B cell (primary cell): ENCODE measurements around the gene IFNE. TPM values are rescaled to one million over a fixed set of nuclear protein-coding genes. Genes with fewer than 3 reads are reported as not detected.

Experiments used
- ATAC-seq: fragments of 200-7000 bp; cut with Tn5 transposase; one replicate; pipeline ENCODE4 v1.10.0; 2021; ENCODE audit warnings: low read depth, mild to moderate bottlenecking, moderate number of reproducible peaks, moderate library complexity
- CTCF ChIA-PET: fragments of 350-600 bp; sonication (Branson Sonifier 250); formaldehyde crosslinking; loops from one replicate; lab custom pipeline; 2021; ENCODE audit warnings: antibody characterized with exemption, inconsistent platforms; lab: Charles Lee
- POLR2A ChIA-PET: fragments of 350-600 bp; sonication (Branson Sonifier 250); formaldehyde crosslinking; loops from one replicate; lab custom pipeline; 2021; ENCODE audit warnings: antibody characterized with exemption; lab: Charles Lee
- DNase-seq: peaks from one replicate; pipeline ENCODE4 v3.0.0; 2013
- H2AFZ ChIP-seq: 2 replicates; pipeline ENCODE4 v1.6.1; 2012; ENCODE audit warnings: mild to moderate bottlenecking, low read depth, low read length; ENCODE audit not compliant: insufficient read depth, poor library complexity, severe bottlenecking
- H3K27ac ChIP-seq, 2 donors: 1 replicate in 1 of 2; 2 replicates in 1 of 2; pipeline ENCODE4 v1.5.1; 2012 to 2013; ENCODE audit warnings: low read length in 2 of 2, mild to moderate bottlenecking in 2 of 2, moderate library complexity in 1 of 2
- H3K27me3 ChIP-seq, 4 experiments: fragments of 200-600 bp in 1 of 4; sonication (generic) in 1 of 4; replicated peaks in 1 of 4; 1 replicate in 2 of 4; 2 replicates in 2 of 4; pipeline versions ENCODE4 v1.6.1 to v1.7.0; 2013 to 2016; ENCODE audit warnings: low read length in 3 of 4, mild to moderate bottlenecking in 2 of 4, mixed read lengths in 1 of 4, moderate library complexity in 1 of 4; ENCODE audit not compliant: insufficient read depth in 4 of 4, control insufficient read depth in 3 of 4; ENCODE audit errors: control extremely low read depth in 1 of 4
- H3K36me3 ChIP-seq, 2 experiments: replicated peaks in 1 of 2; 1 replicate in 1 of 2; 2 replicates in 1 of 2; pipeline versions ENCODE4 v1.6.1 to v1.7.1; 2013; ENCODE audit warnings: low read length in 1 of 2; ENCODE audit not compliant: insufficient read depth in 2 of 2, control insufficient read depth in 1 of 2; ENCODE audit errors: control extremely low read depth in 1 of 2, extremely low read depth in 1 of 2
- H3K4me1 ChIP-seq, 2 donors: fragments of 200-600 bp in 1 of 2; sonication (generic) in 1 of 2; 1 replicate in 1 of 2; 2 replicates in 1 of 2; pipeline versions ENCODE4 v1.5.1 to v1.6.1; 2013 to 2017; ENCODE audit warnings: low read length in 2 of 2; ENCODE audit not compliant: control insufficient read depth in 2 of 2, insufficient read depth in 2 of 2
- H3K4me2 ChIP-seq: replicated peaks from 2 replicates; pipeline ENCODE3; 2012; ENCODE audit warnings: mild to moderate bottlenecking, low read depth, low read length; ENCODE audit not compliant: poor library complexity, severe bottlenecking
- H3K4me3 ChIP-seq, 5 experiments: fragments of 200-600 bp in 1 of 5; sonication (generic) in 1 of 5; 1 replicate in 3 of 5; 2 replicates in 2 of 5; pipeline versions ENCODE4 v1.5.1 to v1.7.0; 2011 to 2016; ENCODE audit warnings: low read length in 4 of 5, mild to moderate bottlenecking in 4 of 5, low read depth in 2 of 5, control low read depth in 1 of 5, moderate library complexity in 1 of 5; ENCODE audit not compliant: insufficient read depth in 1 of 5; ENCODE audit errors: control extremely low read depth in 1 of 5, extremely low read depth in 1 of 5
- H3K79me2 ChIP-seq: fragments of 200-600 bp; sonication (generic); one replicate; pipeline ENCODE4 v1.6.0; 2016; ENCODE audit warnings: low read length; ENCODE audit not compliant: control insufficient read depth, insufficient read depth
- H3K9ac ChIP-seq: fragments of 200-600 bp; sonication (generic); 2 replicates; pipeline ENCODE4 v1.6.1; 2017; ENCODE audit warnings: mild to moderate bottlenecking, low read length, moderate library complexity
- H3K9me3 ChIP-seq, 3 donors: one replicate each; pipeline versions ENCODE4 v1.6.1 to v1.7.1; 2013; ENCODE audit warnings: low read length in 2 of 3; ENCODE audit not compliant: control insufficient read depth in 2 of 3, insufficient read depth in 1 of 3; ENCODE audit errors: control extremely low read depth in 1 of 3
- H4K20me1 ChIP-seq: 2 replicates; pipeline ENCODE4 v1.6.0; 2012; ENCODE audit warnings: mild to moderate bottlenecking, low read length; ENCODE audit not compliant: insufficient read depth, control insufficient read depth, poor library complexity, severe bottlenecking
- H3K27ac Mint-ChIP-seq: one replicate; pipeline ENCODE4 v1.8.0; 2021; ENCODE audit warnings: mixed read lengths
- H3K27me3 Mint-ChIP-seq: one replicate; pipeline ENCODE4 v1.8.0; 2021; ENCODE audit warnings: mixed read lengths
- H3K4me1 Mint-ChIP-seq: one replicate; pipeline ENCODE4 v1.8.0; 2021; ENCODE audit warnings: mixed read lengths
- H3K4me3 Mint-ChIP-seq: one replicate; pipeline ENCODE4 v1.8.0; 2021; ENCODE audit warnings: mixed read lengths
- H3K9me3 Mint-ChIP-seq: one replicate; pipeline ENCODE4 v1.8.0; 2022; ENCODE audit warnings: mixed read lengths; ENCODE audit not compliant: insufficient read depth
- EZH2 ChIP-seq: IDR thresholded peaks from 2 replicates; pipeline ENCODE4 v1.6.1; 2012; ENCODE audit warnings: borderline replicate concordance, low read depth, mild to moderate bottlenecking, moderate library complexity, low read length; ENCODE audit not compliant: insufficient read depth, poor library complexity, severe bottlenecking
- WGBS: methylation state at CpG from one replicate; pipeline ENCODE4 v1.1.5; 2013; ENCODE audit warnings: missing lambda C conversion rate; ENCODE audit not compliant: insufficient coverage; 5-methylcytosine and 5-hydroxymethylcytosine counted together
- intact Hi-C: fragments of 100-400 bp; cut with micrococcal nuclease; formaldehyde crosslinking; loops from one replicate; pipeline ENCODE4 v1.10.0; 2022
- polyA plus RNA-seq: library from polyadenylated mRNA; depleted of rRNA; stranded (reverse); fragments of >200 nt; gene quantifications from 2 replicates; pipeline ENCODE4 v1.2.3, GENCODE V29; 2012
- total RNA-seq, 2 donors: library from RNA; stranded (reverse); fragments of 120-200 nt in 1 of 2; gene quantifications; 1 replicate in 1 of 2; 2 replicates in 1 of 2; pipeline versions ENCODE4 v1.2.3 to v1.2.4, GENCODE V29; 2013 to 2022
- TF ChIP-seq, protein P1 (sequence below): fragments of 200-600 bp; IDR thresholded peaks from one replicate; pipeline ENCODE4 v1.8.0; 2022; ENCODE audit warnings: antibody characterized with exemption, mild to moderate bottlenecking

IFNE gene
- total and polyA plus RNA-seq, 2 donors (not counting 1 experiment from before 2014, with no cell fraction given): not detected

DNA sequence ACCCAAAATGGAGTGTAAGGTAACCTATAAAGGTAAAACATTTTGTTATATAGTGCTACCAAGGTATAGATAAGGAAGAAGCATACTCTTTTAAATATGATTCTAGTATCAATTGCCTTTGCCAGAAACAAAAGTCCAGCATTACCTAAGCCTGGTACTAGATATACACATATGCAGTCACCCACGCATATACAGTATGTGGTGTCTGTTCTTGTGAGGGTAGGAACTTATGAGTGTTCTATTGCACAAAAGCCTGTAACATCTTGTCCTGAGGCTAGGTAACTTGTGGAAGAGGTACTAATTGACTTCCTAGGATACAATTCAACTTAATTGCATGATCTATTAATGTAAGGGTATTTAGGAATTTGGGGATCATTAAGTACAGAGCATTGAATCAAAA is 31.3 kb upstream of the IFNE start:
- Histone ChIP-seq H3K4me2 (no peak overlapping the region), H3K27me3 (no peaks in the 10 kb centered on the region), H3K27ac (no peak overlapping the region), H3K9me3 (no peaks in the 10 kb centered on the region), H4K20me1 (no peaks in the 10 kb centered on the region), H3K79me2 (no peaks in the 10 kb centered on the region), H3K36me3 (no peaks in the 10 kb centered on the region), H3K4me1 (no peaks in the 10 kb centered on the region), H2AFZ (no peak overlapping the region), H3K9ac (no peak overlapping the region), H3K4me3 (no peak overlapping the region)
- H3K27ac Mint-ChIP-seq: no peak overlapping the region
- no peak overlapping the region for H3K4me3 Mint-ChIP-seq
- H3K9me3 Mint-ChIP-seq: no peaks in the 10 kb centered on the region
- no peaks in the 10 kb centered on the region for H3K4me1 Mint-ChIP-seq
- ChIA-PET POLR2A (no interaction called here), CTCF (no interaction called here)
- DNase-seq (no peak), ATAC-seq (no peak)
- intact Hi-C loops: no loop called here
- TF ChIP-seq, protein P1, sequence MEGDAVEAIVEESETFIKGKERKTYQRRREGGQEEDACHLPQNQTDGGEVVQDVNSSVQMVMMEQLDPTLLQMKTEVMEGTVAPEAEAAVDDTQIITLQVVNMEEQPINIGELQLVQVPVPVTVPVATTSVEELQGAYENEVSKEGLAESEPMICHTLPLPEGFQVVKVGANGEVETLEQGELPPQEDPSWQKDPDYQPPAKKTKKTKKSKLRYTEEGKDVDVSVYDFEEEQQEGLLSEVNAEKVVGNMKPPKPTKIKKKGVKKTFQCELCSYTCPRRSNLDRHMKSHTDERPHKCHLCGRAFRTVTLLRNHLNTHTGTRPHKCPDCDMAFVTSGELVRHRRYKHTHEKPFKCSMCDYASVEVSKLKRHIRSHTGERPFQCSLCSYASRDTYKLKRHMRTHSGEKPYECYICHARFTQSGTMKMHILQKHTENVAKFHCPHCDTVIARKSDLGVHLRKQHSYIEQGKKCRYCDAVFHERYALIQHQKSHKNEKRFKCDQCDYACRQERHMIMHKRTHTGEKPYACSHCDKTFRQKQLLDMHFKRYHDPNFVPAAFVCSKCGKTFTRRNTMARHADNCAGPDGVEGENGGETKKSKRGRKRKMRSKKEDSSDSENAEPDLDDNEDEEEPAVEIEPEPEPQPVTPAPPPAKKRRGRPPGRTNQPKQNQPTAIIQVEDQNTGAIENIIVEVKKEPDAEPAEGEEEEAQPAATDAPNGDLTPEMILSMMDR: no peak
- no peak for TF ChIP-seq EZH2
- no peaks in the 10 kb centered on the region for H3K27me3 Mint-ChIP-seq
- no CpG with 5 or more reads among the region's 1 CpG for WGBS

- Histone ChIP-seq H3K4me1 (no peaks in the 10 kb centered on the region), H3K4me2 (no peak overlapping the region), H3K36me3 (no peaks in the 10 kb centered on the region), H3K9me3 (no peaks in the 10 kb centered on the region), H3K4me3 (no peak overlapping the region), H3K79me2 (no peaks in the 10 kb centered on the region), H3K27ac (no peak overlapping the region), H3K27me3 (peaks cover 0 to 3% (median 0%) of the 10 kb centered on the region in 4 experiments), H4K20me1 (no peaks in the 10 kb centered on the region), H3K9ac (no peak overlapping the region), H2AFZ (no peak overlapping the region)
- TF ChIP-seq, protein P1: no peak
- TF ChIP-seq EZH2: no peak
- Mint-ChIP-seq H3K27ac (no peak overlapping the region), H3K4me1 (peaks cover 3% of the 10 kb centered on the region), H3K27me3 (peaks cover 3% of the 10 kb centered on the region), H3K9me3 (no peaks in the 10 kb centered on the region), H3K4me3 (no peak overlapping the region)
- CTCF ChIA-PET: interaction anchor here (0.8 kb wide), 1 partner anchor 199 kb away, joined by 3 read pairs; no protein-coding TSS in a partner anchor
- no peak for DNase-seq
- WGBS: no CpG with 5 or more reads among the region's 1 CpG
- POLR2A ChIA-PET: no interaction called here
- intact Hi-C loops: no loop called here
- no peak for ATAC-seq
Observed at GRCh38 chr9:21510806-21511205, 28.7 kb upstream of the IFNE start.
